NCI-H2227 (cell line): ENCODE data around the gene USP46.

Experiments used
- DNase-seq: peaks from one replicate; lab custom pipeline; 2025; ENCODE audit not compliant: unreplicated experiment; lab: John Stamatoyannopoulos, UW

USP46 gene

GRCh38 chr4:52622564-52622963 lies 36.5 kb downstream of the USP46 start:
- DNase-seq: no peak

DNA sequence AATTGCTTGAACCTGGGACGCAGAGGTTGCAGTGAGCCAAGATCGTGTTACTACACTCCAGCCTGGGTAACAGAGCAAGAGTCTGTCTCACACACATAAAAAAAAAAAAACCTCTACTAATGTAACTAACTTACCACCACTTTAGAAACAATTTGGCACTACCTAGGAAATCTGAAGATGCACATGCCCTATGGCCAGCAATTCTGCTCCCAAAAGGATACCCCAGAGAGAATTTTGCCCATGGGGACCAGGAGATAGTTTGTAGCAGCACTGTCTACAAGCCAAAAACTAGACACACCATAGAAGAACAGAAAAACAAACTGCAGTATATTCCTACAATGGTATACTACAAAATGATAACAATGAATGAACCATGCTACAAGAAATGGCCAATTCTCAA lies 37.5 kb downstream of the USP46 start:
- DNase-seq: no peak

GRCh38 chr4:52619591-52619931 lies 39.5 kb downstream of the USP46 start:
- DNase-seq: no peak

DNA sequence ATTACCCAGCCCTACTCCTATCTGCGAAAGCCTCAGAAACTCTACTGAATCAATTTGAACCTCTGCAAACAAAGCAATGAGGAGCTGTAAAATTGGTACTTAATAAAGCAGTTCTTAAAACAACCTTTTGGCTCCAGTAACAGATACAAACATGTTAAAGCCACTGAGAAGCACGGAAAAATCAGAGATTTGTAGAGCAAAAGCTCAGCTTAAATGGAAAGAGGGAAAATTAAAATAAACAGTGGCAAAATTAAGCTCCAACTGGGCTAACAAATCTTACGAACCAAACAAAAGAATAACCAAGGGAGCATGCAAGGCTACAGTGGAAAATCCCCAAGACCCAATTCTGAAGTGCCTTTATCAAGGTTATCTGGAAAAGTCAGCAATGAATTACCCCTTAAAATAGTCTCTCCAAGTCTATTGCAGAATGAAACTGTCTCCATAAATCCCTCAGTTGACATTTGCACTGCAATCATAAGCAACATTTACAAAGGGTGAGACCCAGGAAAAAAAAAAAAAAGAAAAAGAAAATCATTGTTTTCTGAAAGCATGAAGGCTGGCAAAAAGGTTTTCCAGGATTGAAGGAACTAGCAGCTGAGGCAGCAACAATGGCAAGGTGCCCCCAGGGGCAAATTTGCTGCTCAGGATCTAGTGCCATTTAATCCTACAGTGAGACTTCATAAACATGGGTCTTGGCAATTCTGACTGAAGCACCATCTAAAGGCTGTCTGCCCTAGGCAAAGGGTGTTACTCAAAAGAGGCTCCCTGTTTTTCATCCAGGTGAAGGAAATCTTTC lies 40.1 kb downstream of the USP46 start:
- DNase-seq: peak; percentile 59

- no peak for DNase-seq
Observed at GRCh38 chr4:52617336-52618020, 41.6 kb downstream of the USP46 start.

DNA sequence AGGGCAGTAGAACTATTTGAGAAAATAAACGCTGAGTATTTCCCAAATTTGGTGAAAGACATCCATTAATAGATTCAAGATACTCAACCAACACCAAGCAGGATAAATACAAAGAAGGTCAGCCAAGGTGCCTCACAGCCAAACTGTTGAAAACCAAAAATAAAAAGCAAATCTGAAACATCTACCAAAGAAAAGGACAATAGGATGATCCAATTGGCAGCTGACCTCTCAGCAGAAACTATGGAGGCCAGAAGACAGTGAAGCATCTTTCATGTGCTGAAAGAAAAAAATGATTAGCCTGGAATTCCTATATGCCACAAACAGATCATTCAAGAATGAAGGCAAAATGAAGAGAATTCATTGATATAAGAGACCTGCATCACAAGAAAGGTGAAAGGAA lies 44.9 kb downstream of the USP46 start:
- no peak for DNase-seq

DNA sequence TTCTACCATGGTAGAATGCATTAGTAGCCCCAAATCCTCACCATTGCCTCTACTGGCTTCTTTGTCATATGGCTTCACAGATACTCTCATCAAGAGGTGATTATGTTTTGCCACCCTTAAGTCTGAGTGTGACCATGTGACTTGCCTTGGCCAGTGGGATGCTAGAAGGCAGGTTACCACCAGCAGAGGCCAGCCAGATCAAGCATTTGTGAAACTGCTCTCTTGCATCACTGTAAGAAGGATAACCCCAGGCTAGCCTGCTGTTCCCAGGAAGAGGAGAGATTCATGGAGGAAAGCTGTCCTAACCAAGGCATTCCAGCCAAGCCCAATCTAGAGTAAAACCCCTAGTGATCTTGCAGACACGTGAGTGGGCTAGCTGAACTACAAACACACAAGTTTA lies 46.8 kb downstream of the USP46 start:
- DNase-seq: no peak

DNA sequence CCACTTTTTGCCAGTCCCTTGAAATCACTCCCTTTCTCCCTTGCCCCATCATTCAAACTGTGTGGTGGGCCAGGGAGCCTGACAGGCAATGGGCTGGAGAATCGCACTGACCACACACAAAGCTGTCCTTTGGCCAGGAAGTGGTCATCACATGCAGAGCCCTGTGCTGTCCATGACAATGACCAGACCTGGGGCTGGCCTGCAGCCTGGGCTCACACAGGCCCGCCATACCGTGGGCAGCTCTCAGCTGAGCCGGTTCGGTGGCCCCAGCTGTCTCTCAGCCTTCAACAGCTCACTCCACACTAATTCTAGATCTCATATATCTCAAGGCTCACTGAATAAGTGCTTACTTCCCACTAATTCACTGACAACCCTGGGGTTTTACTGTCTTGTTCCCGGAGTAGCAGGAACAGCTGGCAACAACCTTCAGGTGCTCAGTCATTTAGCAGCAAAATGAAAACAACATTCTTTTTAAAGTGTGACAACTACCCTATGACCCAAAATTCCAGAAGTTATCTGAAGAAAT lies 48.0 kb downstream of the USP46 start:
- no peak for DNase-seq

- DNase-seq: no peak
Observed at GRCh38 chr4:52606726-52607125, 52.4 kb downstream of the USP46 start.

- DNase-seq: no peak
Observed at GRCh38 chr4:52606040-52606439, 53.1 kb downstream of the USP46 start.

- no peak for DNase-seq
Observed at GRCh38 chr4:52604215-52604614, 54.9 kb downstream of the USP46 start.

DNA sequence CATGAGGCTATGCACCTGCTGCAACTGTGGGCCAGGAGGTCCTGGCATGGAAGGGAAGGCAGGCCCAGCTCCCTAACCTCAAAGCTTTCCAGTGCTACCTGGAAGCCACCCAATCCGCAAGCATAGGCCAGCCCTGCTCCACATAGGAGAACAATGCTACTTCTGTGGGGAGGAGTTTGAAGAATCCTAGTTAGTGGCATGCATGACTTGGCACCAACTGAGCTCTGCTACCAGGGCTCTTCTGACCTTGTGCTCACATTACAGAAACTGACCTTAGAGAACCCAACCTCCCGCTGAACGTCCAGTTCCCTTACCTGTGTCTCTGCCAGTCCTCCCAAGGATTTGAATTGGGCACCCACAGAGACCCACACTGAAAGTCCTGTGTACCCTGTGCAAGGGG lies 58.8 kb downstream of the USP46 start:
- no peak for DNase-seq

- DNase-seq: no peak
Observed at GRCh38 chr4:52595001-52595400, 64.1 kb downstream of the USP46 start.

- DNase-seq: no peak
Observed at GRCh38 chr4:52592287-52592686, 66.8 kb downstream of the USP46 start.

- DNase-seq: no peak
Observed at GRCh38 chr4:52588771-52589591, 70.1 kb downstream of the USP46 start.

DNA sequence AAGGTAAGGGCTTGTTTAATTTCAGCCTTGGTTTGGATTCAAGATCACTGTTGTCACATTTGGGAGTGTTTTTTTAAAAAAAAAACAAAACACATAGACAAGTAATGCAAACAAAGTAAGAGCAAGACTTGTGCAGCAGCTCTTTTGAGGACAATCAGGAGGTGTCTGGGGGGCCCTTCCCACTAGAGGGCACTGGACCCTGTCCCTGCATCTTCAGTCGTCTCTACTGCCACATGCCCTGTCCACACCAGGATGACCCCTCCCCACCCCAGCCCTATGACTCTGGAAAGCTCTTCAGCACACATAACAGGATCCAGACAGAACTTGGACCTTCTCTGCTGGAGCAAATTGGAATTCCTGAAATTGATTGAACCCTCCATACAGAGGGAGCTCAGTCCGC lies 71.0 kb downstream of the USP46 start:
- DNase-seq: no peak

- no peak for DNase-seq
Observed at GRCh38 chr4:52586069-52586468, 73.0 kb downstream of the USP46 start.

GRCh38 chr4:52585379-52585778 lies 73.7 kb downstream of the USP46 start:
- DNase-seq: no peak

- DNase-seq: no peak
Observed at GRCh38 chr4:52579602-52580272, 79.4 kb downstream of the USP46 start.

DNA sequence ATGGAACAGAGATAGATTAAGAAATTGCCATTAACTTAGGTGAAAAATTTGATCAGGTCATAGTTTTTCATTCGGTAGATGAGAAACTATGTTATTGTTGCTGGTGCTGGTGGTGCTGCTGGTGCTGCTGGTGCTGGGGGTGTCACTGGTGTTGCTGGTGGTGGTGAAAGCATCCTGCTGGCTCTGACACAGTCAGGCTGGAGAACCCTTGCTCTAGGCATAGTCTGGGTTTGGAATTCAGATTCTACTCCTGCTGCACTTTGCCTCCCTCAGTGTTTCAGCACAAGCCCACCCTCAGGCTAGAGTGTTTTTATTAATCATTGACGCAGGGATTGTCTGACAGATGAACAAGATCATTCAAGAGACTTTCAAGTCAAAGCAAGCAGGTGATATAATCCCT lies 80.2 kb downstream of the USP46 start:
- DNase-seq: no peak

DNA sequence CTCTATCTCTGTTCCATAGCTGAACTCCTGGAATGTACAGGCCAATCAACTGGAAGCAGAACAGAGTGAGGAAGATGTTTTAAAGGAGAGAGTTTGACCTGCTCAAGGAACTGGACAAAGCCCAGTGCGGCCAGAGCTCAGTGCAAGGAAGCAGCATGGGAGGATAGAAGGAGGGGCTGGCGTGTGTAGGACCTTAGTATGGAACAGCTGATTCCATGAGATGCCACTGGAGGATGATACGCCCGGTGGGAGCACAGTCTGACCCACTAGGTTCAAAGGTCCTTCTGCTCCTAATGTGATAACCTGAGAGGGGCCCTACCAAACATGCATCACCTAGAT lies 81.5 kb downstream of the USP46 start:
- DNase-seq: no peak
